ENCODE data around the gene AFP. TPM values are rescaled to one million over a fixed set of nuclear protein-coding genes. Genes with fewer than 3 reads are reported as not detected.

Gene AFP
- total RNA-seq, 1 experiment from 2014 or later: 4.9 TPM

- no peak overlapping the region for H3K18ac ChIP-seq (ENCODE audit: insufficient read length, low read depth, low read length)
- Mint-ChIP-seq H3K27ac (0 out of 7 replicates have a peak overlapping the region, but pooled peaks of 1 of the 3 experiments have one; percentile 14), H3K4me1 (peaks cover 36 to 41% of the 10 kb centered on the region in 2 experiments), H3K36me3 (ENCODE audit: insufficient read depth in 1 of 3, low read depth in 3 of 3) (no peaks in the 10 kb centered on the region), H3K27me3 (ENCODE audit: low read depth) (no peaks in the 10 kb centered on the region), H3K9me3 (no peaks in the 10 kb centered on the region), H3K4me3 (no peak overlapping the region)
- no peak overlapping the region for H3K14ac ChIP-seq (ENCODE audit: insufficient read depth, low read length)
- no peak overlapping the region for H3K4ac ChIP-seq (ENCODE audit: low read depth, low read length)
- H3K23me2 ChIP-seq (ENCODE audit: insufficient read length, low read depth, low read length, poor library complexity, severe bottlenecking): no peaks in the 10 kb centered on the region
- H2BK12ac ChIP-seq (ENCODE audit: insufficient read length, low read depth, low read length): no peak overlapping the region
- H3K9me3 ChIP-seq (ENCODE audit: control insufficient read depth, low read depth, low read length): no peaks in the 10 kb centered on the region
- H3K4me1 ChIP-seq (ENCODE audit: insufficient read depth, low read length): peaks cover 8% of the 10 kb centered on the region; the same call in 1 of the 2 replicates
- no peak overlapping the region for H3K4me2 ChIP-seq (ENCODE audit: insufficient read depth, insufficient read length, low read length)
- no peak overlapping the region for H3K9ac ChIP-seq (ENCODE audit: extremely low read depth, insufficient read length, low read length)
- no peaks in the 10 kb centered on the region for H3K79me2 ChIP-seq (ENCODE audit: insufficient read depth, low read length)
- no peak overlapping the region for H2BK5ac ChIP-seq (ENCODE audit: insufficient read length, low read length)
- H3K27ac ChIP-seq (ENCODE audit: insufficient read length, low read depth, low read length): no peak overlapping the region
- H2AFZ ChIP-seq (ENCODE audit: low read length): no peak overlapping the region
- H4K91ac ChIP-seq (ENCODE audit: insufficient read length, low read depth, low read length): no peak overlapping the region
- no peak overlapping the region for H3K56ac ChIP-seq (ENCODE audit: insufficient read length, low read depth, low read length)
- H4K8ac ChIP-seq (replicated peaks; ENCODE audit: insufficient read length, low read depth, low read length): no peak overlapping the region
- no peaks in the 10 kb centered on the region for H3K79me1 ChIP-seq (ENCODE audit: insufficient read depth, low read depth, low read length, poor library complexity, severe bottlenecking)
- H4K20me1 ChIP-seq (ENCODE audit: control insufficient read depth, insufficient read depth, insufficient read length): no peaks in the 10 kb centered on the region
- DNase-seq: no peak
- H2BK20ac ChIP-seq (ENCODE audit: low read depth, low read length, poor library complexity, severe bottlenecking): no peak overlapping the region
- WGBS (ENCODE audit: extremely low coverage, insufficient read length, low lambda C conversion rate): 100% methylated on average over 1 of the region's 4 CpGs
- no peak overlapping the region for H2BK120ac ChIP-seq (ENCODE audit: low read depth, low read length, poor library complexity, severe bottlenecking)
- no peak overlapping the region for H4K5ac ChIP-seq (ENCODE audit: insufficient read length, low read depth, low read length)
- TF ChIP-seq CTCF (conservative IDR thresholded peaks at IDR 0.05): no peak
- H3T11ph ChIP-seq (ENCODE audit: low read length): no peak overlapping the region
- no peak overlapping the region for H2AK5ac ChIP-seq (ENCODE audit: insufficient read length, low read length)
- no peak overlapping the region for H2BK15ac ChIP-seq (ENCODE audit: low read depth, low read length)
- H3K27me3 ChIP-seq (ENCODE audit: insufficient read depth, low read length): no peaks in the 10 kb centered on the region
- no peak overlapping the region for H3K23ac ChIP-seq (ENCODE audit: insufficient read length, low read depth, low read length)
These were observed 11.7 kb downstream of the AFP start for GRCh38 chr4:73447671-73448070.
